ENCODE data around the gene MOXD1. TPM values are rescaled to one million over a fixed set of nuclear protein-coding genes. Genes with fewer than 3 reads are reported as not detected.

The MOXD1 gene
- polyA plus RNA-seq, 1 of the 3 experiments (the other 2 are of a cell fraction), result 252 TPM

DNA sequence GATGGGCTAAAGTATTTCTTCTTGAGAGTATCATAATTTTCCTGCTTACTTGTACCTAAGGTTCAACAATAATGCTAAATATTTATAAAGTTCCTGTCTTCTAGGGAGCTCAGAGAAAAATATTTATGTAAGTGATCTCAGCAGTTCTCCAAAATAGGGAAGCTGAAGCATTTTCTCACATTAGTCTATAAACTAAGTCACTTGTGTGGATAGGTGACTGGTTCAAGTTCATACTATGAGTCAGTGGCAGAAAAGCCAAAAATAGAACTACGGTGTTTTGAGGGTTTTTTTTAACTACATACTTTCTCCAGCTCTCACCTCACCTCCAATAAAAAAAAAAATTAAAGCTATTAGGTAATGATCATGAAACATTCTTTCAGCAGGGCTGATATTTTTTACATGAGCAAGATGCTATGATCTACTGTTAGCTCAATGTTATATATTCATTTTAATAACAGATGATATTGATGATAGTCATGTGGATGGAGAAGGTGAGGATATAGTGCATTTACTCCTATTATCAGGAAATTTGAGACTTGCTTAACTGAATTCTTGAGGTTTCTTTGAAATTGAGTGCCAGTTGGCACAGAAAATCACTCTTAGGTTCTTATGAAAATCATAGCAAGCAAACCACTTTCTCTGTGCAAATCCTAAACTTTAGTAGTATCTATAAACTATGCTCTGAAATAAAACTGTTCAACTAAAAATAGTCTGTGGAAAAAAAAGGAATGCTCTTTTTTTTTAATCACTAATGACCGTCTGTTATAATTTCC lies 4.1 kb upstream of the MOXD1 start:
- Histone ChIP-seq H2AFZ (ENCODE audit: low read depth) (no peak overlapping the region), H3K9ac (peak overlapping the region; percentile 23; the same call in 1 of the 2 replicates), H3K36me3 (replicated peaks in 1 of 2; ENCODE audit: control insufficient read depth in 1 of 2, insufficient read depth in 2 of 2, low read length in 1 of 2) (no peaks in the 10 kb centered on the region), H3K4me3 (ENCODE audit: low read depth in 2 of 2, low read length in 1 of 2) (no peak overlapping the region), H3K9me2 (no peaks in the 10 kb centered on the region), H3K27me3 (ENCODE audit: insufficient read depth) (peaks cover 20% of the 10 kb centered on the region; the same call in 1 of the 2 replicates), H3K9me3 (no peaks in the 10 kb centered on the region), H3K4me1 (ENCODE audit: control insufficient read depth in 1 of 2, insufficient read depth in 2 of 2, low read depth in 1 of 2, low read length in 1 of 2) (peaks cover 0 to 2% of the 10 kb centered on the region in 2 experiments; a peak in 2 of 4 replicates), H3K27ac (ENCODE audit: low read depth in 2 of 2, low read length in 1 of 2) (peak overlapping the region; percentile 60 to 76), H3K4me2 (no peak overlapping the region), H3K79me2 (ENCODE audit: insufficient read depth) (peaks cover 7% of the 10 kb centered on the region; the same call in 1 of the 2 replicates), H3F3A (replicated peaks; ENCODE audit: insufficient read depth) (peaks cover 8% of the 10 kb centered on the region), H4K20me1 (ENCODE audit: insufficient read depth) (no peaks in the 10 kb centered on the region)
- 0 out of 2 replicates have a peak, but pooled peaks have one; percentile 5 for TF ChIP-seq FOSL2 (IDR thresholded peaks at IDR 0.05; ENCODE audit: borderline replicate concordance, low read depth)
- no peak for TF ChIP-seq RXRA (IDR thresholded peaks at IDR 0.05; ENCODE audit: borderline replicate concordance, low read depth)
- TF ChIP-seq TCF12 (IDR thresholded peaks at IDR 0.05), result peak; percentile 16; the same call in 1 of the 2 replicates
- peak; percentile 87 for TF ChIP-seq MEF2A (IDR thresholded peaks at IDR 0.05; ENCODE audit: borderline replicate concordance, low read depth)
- WGBS (ENCODE audit: low lambda C conversion rate), result 9% methylated on average over 2 of the region's 2 CpGs
- ChIA-PET POLR2A (no interaction called here), CTCF (no interaction called here)
- no peak for DNase-seq

DNA sequence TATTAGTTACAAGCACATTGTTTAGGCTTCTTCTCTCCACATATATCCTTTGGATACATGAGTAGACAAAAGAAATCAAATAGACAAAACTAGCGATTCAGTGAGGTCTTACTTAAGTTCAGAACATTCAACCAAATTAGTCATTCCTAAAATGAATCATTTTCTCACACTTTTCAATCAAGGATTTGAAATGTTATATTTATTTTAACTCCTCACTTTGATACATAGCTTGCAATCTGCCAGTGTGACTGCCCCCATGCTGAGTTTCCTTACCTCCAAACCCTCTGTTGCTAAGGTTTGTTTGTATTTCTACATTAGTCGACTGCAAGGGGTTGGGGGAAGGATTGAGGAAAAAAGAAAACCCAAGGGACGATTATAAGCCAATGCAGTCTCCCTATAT lies 3.5 kb upstream of the MOXD1 start:
- H3K4me1 ChIP-seq (ENCODE audit: control insufficient read depth in 1 of 2, insufficient read depth in 2 of 2, low read depth in 1 of 2, low read length in 1 of 2), result peaks cover 0 to 2% of the 10 kb centered on the region in 2 experiments; a peak in 2 of 4 replicates
- H3K9ac ChIP-seq, result peak overlapping the region; percentile 23; the same call in 1 of the 2 replicates
- DNase-seq, result no peak
- H3K4me3 ChIP-seq (ENCODE audit: low read depth in 2 of 2, low read length in 1 of 2), result no peak overlapping the region
- peaks cover 14% of the 10 kb centered on the region for H3F3A ChIP-seq (replicated peaks; ENCODE audit: insufficient read depth)
- POLR2A ChIA-PET, result no interaction called here
- TF ChIP-seq RXRA (IDR thresholded peaks at IDR 0.05; ENCODE audit: borderline replicate concordance, low read depth), result no peak
- no peak for TF ChIP-seq EP300 (IDR thresholded peaks at IDR 0.05; ENCODE audit: borderline replicate concordance in 1 of 2, low read depth in 1 of 2, low read length in 1 of 2)
- no peak for TF ChIP-seq RCOR1 (IDR thresholded peaks at IDR 0.05; ENCODE audit: low read length)
- peaks cover 13% of the 10 kb centered on the region; the same call in 1 of the 2 replicates for H3K79me2 ChIP-seq (ENCODE audit: insufficient read depth)
- no peak overlapping the region for H2AFZ ChIP-seq (ENCODE audit: low read depth)
- H3K4me2 ChIP-seq, result peak overlapping the region; percentile 79; the same call in 1 of the 2 replicates
- no peaks in the 10 kb centered on the region for H3K9me3 ChIP-seq
- H3K36me3 ChIP-seq (replicated peaks in 1 of 2; ENCODE audit: control insufficient read depth in 1 of 2, insufficient read depth in 2 of 2, low read length in 1 of 2), result no peaks in the 10 kb centered on the region
- 3% methylated on average over 3 of the region's 3 CpGs for WGBS (ENCODE audit: low lambda C conversion rate)
- no peaks in the 10 kb centered on the region for H3K9me2 ChIP-seq
- peak overlapping the region; percentile 60 to 62 for H3K27ac ChIP-seq (ENCODE audit: low read depth in 2 of 2, low read length in 1 of 2)
- H3K27me3 ChIP-seq (ENCODE audit: insufficient read depth), result peaks cover 20% of the 10 kb centered on the region; the same call in 1 of the 2 replicates
- CTCF ChIA-PET, result no interaction called here
- no peaks in the 10 kb centered on the region for H4K20me1 ChIP-seq (ENCODE audit: insufficient read depth)

DNA sequence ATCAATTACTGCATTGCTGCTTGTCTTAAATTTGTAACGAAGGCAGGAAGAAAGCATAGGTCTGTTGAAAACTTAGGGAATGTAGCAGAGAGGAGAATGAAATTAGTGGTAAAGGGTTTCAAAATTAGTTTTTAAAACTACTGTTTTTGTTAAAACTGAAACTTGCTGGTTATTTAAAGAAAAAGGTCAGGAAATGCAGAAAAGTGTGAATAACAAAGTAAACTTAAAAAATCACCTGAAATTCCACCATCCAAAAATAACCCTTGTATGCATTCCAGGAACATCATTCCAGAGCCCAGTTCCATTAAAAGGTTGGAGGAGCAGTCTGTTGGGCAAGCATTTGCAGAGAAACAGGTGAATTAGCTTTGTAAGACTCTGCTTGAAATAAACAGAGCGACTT lies 3.1 kb upstream of the MOXD1 start:
- WGBS (ENCODE audit: low lambda C conversion rate), result 7% methylated on average over 2 of the region's 2 CpGs
- H3K27ac ChIP-seq (ENCODE audit: low read depth in 2 of 2, low read length in 1 of 2), result peak overlapping the region; percentile 60 to 62; a peak in 3 of 4 replicates
- no peak for TF ChIP-seq GATA2 (CRISPR knock-in tag; IDR thresholded peaks at IDR 0.05)
- TF ChIP-seq RFX5 (IDR thresholded peaks at IDR 0.05; ENCODE audit: low read length), result no peak
- TF ChIP-seq FOSL2 (IDR thresholded peaks at IDR 0.05; ENCODE audit: borderline replicate concordance, low read depth), result no peak
- TF ChIP-seq CHD2 (IDR thresholded peaks at IDR 0.05; ENCODE audit: low read length, partially characterized antibody), result no peak
- no peak for TF ChIP-seq FOXM1 (IDR thresholded peaks at IDR 0.05; ENCODE audit: low read depth)
- TF ChIP-seq, protein P1, sequence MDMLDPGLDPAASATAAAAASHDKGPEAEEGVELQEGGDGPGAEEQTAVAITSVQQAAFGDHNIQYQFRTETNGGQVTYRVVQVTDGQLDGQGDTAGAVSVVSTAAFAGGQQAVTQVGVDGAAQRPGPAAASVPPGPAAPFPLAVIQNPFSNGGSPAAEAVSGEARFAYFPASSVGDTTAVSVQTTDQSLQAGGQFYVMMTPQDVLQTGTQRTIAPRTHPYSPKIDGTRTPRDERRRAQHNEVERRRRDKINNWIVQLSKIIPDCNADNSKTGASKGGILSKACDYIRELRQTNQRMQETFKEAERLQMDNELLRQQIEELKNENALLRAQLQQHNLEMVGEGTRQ (IDR thresholded peaks at IDR 0.05; ENCODE audit: borderline replicate concordance, low read depth, low read length), result no peak
- TF ChIP-seq, protein P2, sequence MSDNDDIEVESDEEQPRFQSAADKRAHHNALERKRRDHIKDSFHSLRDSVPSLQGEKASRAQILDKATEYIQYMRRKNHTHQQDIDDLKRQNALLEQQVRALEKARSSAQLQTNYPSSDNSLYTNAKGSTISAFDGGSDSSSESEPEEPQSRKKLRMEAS (IDR thresholded peaks at IDR 0.05; ENCODE audit: low read depth), result no peak
- no peak for TF ChIP-seq FOXJ3 (CRISPR knock-in tag; IDR thresholded peaks at IDR 0.05)
- no peak for TF ChIP-seq RCOR1 (IDR thresholded peaks at IDR 0.05; ENCODE audit: low read length)
- no peak for TF ChIP-seq JUND (IDR thresholded peaks at IDR 0.05)
- TF ChIP-seq, protein P3, sequence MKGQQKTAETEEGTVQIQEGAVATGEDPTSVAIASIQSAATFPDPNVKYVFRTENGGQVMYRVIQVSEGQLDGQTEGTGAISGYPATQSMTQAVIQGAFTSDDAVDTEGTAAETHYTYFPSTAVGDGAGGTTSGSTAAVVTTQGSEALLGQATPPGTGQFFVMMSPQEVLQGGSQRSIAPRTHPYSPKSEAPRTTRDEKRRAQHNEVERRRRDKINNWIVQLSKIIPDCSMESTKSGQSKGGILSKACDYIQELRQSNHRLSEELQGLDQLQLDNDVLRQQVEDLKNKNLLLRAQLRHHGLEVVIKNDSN (IDR thresholded peaks at IDR 0.05; ENCODE audit: borderline replicate concordance, low read depth), result no peak
- TF ChIP-seq GABPA (IDR thresholded peaks at IDR 0.05; ENCODE audit: low read depth), result no peak
- TF ChIP-seq MXI1 (IDR thresholded peaks at IDR 0.05; ENCODE audit: low read depth, low read length), result no peak
- TF ChIP-seq EP300 (IDR thresholded peaks at IDR 0.05; ENCODE audit: borderline replicate concordance in 1 of 2, low read depth in 1 of 2, low read length in 1 of 2), result no peak
- TF ChIP-seq, protein P4, sequence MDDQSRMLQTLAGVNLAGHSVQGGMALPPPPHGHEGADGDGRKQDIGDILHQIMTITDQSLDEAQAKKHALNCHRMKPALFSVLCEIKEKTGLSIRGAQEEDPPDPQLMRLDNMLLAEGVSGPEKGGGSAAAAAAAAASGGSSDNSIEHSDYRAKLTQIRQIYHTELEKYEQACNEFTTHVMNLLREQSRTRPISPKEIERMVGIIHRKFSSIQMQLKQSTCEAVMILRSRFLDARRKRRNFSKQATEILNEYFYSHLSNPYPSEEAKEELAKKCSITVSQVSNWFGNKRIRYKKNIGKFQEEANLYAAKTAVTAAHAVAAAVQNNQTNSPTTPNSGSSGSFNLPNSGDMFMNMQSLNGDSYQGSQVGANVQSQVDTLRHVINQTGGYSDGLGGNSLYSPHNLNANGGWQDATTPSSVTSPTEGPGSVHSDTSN (IDR thresholded peaks at IDR 0.05), result no peak

More for the DNA sequence above, 3.1 kb upstream of the MOXD1 start:
- no peaks in the 10 kb centered on the region for H4K20me1 ChIP-seq (ENCODE audit: insufficient read depth)
- peaks cover 0 to 2% of the 10 kb centered on the region in 2 experiments; a peak in 2 of 4 replicates for H3K4me1 ChIP-seq (ENCODE audit: control insufficient read depth in 1 of 2, insufficient read depth in 2 of 2, low read depth in 1 of 2, low read length in 1 of 2)
- H3K9me2 ChIP-seq, result no peaks in the 10 kb centered on the region
- no peaks in the 10 kb centered on the region for H3K9me3 ChIP-seq
- no peak overlapping the region for H2AFZ ChIP-seq (ENCODE audit: low read depth)
- peak overlapping the region; percentile 79; the same call in 1 of the 2 replicates for H3K4me2 ChIP-seq
- H3K27me3 ChIP-seq (ENCODE audit: insufficient read depth), result peaks cover 20% of the 10 kb centered on the region; the same call in 1 of the 2 replicates
- POLR2A ChIA-PET, result no interaction called here
- H3K79me2 ChIP-seq (ENCODE audit: insufficient read depth), result peaks cover 15% of the 10 kb centered on the region; the same call in 1 of the 2 replicates
- CTCF ChIA-PET, result no interaction called here
- no peaks in the 10 kb centered on the region for H3K36me3 ChIP-seq (replicated peaks in 1 of 2; ENCODE audit: control insufficient read depth in 1 of 2, insufficient read depth in 2 of 2, low read length in 1 of 2)
- H3F3A ChIP-seq (replicated peaks; ENCODE audit: insufficient read depth), result peaks cover 18% of the 10 kb centered on the region
- no peak overlapping the region for H3K4me3 ChIP-seq (ENCODE audit: low read depth in 2 of 2, low read length in 1 of 2)
- no peak for DNase-seq
- H3K9ac ChIP-seq, result 0 out of 2 replicates have a peak overlapping the region, but pooled peaks have one; percentile 23

Measured in SK-N-SH (cell line).